Stimulated activated effector memory CD8-positive, alpha-beta T cell treated with anti-CD3 and anti-CD28 coated beads, Interleukin-12 subunit alpha, Interleukin-12 subunit beta, amount 100 ng/mL, for 72 hours (primary cell): Measurements from ENCODE around the gene TRIM43.
A peak's percentile ranks its signal among the peaks of the same experiment; 100 is the strongest.
"Not testable (repeated sequence)": the region's sequence is repeated elsewhere in the genome, so short reads cannot be mapped to it uniquely, and the experiment has no call there.

Source experiments
- ATAC-seq: fragments of 150-1000 bp; cut with Tn5 transposase; 2 replicates; pipeline ENCODE4 v1.10.0; 2021
- DNase-seq, 2 donors: peaks; one replicate each; pipeline ENCODE4 v3.0.0; 2021 to 2022; ENCODE audit warnings: low spot score in 2 of 2
- H3K27ac Mint-ChIP-seq: one replicate; pipeline ENCODE4 v1.8.0; 2022; ENCODE audit warnings: mild to moderate bottlenecking, mixed read lengths
- H3K36me3 Mint-ChIP-seq: one replicate; pipeline ENCODE4 v1.8.0; 2022; ENCODE audit warnings: mild to moderate bottlenecking, mixed read lengths
- H3K4me1 Mint-ChIP-seq: one replicate; pipeline ENCODE4 v1.8.0; 2022; ENCODE audit warnings: mixed read lengths
- H3K4me3 Mint-ChIP-seq: one replicate; pipeline ENCODE4 v1.8.0; 2022; ENCODE audit warnings: mild to moderate bottlenecking, mixed read lengths
- H3K9me3 Mint-ChIP-seq: one replicate; pipeline ENCODE4 v1.8.0; 2022; ENCODE audit warnings: mixed read lengths

The TRIM43 gene

DNA sequence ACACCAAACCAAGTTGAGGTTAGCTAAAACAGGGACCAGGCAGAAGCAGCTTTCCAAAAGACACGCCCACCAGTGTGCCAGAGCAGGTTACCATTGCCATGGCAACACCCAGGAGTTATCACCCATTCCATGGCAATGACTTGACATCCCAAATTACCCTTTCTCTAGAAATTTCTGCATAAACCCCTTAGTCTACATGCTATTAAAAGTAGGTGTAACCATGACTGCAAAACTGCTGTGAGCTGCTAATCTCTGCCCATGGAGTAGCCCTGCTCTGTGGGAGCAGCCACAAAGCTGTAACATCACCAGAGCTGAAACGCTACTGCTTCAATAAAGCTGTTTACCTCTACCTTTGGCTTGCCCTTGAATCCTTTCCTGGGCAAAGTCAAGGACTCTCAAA is 18.0 kb downstream of the TRIM43 start:
- ATAC-seq, H3K36me3 Mint-ChIP-seq, H3K4me3 Mint-ChIP-seq: not testable (repeated sequence)

DNA sequence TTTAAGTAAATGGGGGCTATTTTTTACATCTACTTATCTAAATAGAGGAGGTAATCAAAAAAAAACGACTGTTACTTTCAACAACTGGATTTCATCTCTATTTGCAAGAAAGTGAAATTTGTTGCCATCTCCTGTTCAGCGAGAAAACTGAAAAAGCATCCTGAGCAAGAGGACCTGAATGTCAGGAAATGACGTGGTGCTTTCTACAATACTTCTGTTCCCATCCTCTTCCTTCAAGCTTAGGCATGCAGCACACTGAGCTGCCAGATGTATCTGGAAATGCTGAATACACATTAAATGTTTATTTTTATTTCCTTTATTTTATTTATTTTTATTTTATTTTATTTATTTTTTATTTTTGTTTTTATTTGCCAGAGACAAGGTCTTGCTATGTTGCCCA is 21.2 kb downstream of the TRIM43 start:
- H3K4me1 Mint-ChIP-seq, ATAC-seq, H3K36me3 Mint-ChIP-seq, H3K27ac Mint-ChIP-seq, H3K9me3 Mint-ChIP-seq, DNase-seq, H3K4me3 Mint-ChIP-seq: not testable (repeated sequence)

More for the DNA sequence above, 18.0 kb downstream of the TRIM43 start:
- H3K4me1 Mint-ChIP-seq, DNase-seq, H3K9me3 Mint-ChIP-seq, H3K27ac Mint-ChIP-seq: not testable (repeated sequence)

DNA sequence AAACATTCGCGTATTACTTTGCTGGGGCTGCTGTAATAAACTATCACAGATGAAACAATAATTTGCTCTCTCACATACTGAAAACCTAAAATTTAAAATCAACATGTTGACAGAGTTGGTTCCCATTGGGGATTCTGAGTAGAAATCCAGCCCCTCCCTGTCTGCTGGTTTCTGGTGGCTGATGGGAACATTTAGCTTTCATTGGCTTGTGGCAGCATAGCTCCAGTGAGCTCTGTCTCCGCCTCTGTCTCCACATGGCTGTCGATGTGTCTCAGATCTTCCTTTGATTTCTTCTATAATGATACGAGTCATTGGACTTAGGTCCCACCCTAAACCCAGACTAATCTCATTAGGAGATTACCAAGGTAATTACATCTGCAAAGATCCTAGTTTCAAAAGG is 30.9 kb downstream of the TRIM43 start:
- not testable (repeated sequence) for H3K9me3 Mint-ChIP-seq, H3K4me1 Mint-ChIP-seq, ATAC-seq, H3K27ac Mint-ChIP-seq, H3K36me3 Mint-ChIP-seq, DNase-seq, H3K4me3 Mint-ChIP-seq

- not testable (repeated sequence) for H3K4me1 Mint-ChIP-seq, H3K4me3 Mint-ChIP-seq, H3K9me3 Mint-ChIP-seq, DNase-seq, H3K27ac Mint-ChIP-seq, ATAC-seq, H3K36me3 Mint-ChIP-seq
Observed at GRCh38 chr2:95630987-95631386, 39.2 kb downstream of the TRIM43 start.

DNA sequence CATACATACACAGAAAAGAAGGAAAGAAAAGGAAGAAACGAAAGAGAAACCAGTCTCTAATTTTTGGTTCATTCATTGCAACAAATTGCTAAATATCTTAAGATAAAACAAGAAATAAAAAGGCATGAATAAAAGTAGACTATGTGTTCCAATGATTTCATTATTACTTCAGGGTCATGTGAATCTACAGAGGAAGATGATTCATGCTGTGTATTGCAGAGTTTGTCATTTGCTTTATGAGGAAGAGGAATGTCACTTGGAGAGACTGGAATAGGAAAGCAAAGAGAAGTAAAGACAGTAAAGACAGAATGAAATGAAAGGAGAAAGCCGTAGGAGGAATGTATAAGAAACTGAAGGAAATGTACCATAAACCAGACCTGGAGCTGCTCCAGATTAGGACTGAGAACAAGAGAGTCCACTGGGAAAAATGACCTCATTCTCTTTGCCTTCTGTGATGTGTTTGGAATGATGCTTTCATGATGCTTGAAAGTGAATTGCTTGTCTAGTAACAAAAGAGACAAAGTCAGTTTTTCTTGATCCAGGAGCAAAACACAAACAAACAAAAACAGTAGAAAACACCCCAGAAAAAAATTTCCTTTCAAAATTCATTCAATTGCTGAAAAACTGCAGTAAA is 41.9 kb downstream of the TRIM43 start:
- not testable (repeated sequence) for DNase-seq, H3K4me3 Mint-ChIP-seq, ATAC-seq, H3K27ac Mint-ChIP-seq, H3K9me3 Mint-ChIP-seq, H3K36me3 Mint-ChIP-seq, H3K4me1 Mint-ChIP-seq

DNA sequence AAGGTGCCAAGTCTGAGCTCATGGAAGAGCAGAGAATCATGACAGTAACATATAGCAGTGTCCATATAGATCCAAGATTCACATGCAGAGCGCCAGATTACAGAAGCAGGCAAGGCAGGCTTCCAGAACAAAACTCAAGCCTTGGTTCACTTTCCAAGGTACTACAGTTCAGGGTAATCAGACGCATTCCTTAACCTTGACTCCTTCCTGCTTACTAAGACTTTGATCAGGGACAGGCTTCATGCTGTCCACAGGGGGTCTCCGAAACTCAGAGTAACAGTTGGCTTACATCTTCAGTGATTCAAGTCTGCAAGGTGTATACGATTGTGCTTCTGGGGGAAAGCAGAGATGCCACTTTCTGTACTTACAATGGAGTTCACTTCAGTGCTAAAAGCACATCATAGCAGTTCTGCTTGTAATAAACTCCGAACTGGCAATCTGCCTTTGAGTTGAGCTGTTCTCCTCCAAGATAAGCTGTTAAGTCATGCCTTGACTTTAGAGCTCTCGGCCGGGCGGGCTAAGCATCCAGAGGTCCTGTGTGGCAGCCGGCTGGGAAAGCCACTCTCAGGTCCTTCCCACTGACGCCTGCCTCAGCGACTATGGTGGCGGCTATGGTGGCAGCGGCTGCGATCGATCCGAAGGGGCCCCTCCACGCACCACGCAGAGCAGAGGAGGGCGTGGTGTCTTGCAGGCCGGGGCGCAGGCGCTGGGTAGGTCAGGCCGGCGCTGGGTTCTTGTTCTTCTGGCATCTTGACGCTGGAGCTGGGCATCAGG is 48.9 kb downstream of the TRIM43 start:
- not testable (repeated sequence) for H3K36me3 Mint-ChIP-seq, H3K27ac Mint-ChIP-seq

GRCh38 chr2:95641289-95641575 is 49.4 kb downstream of the TRIM43 start:
- H3K9me3 Mint-ChIP-seq, H3K36me3 Mint-ChIP-seq, DNase-seq, ATAC-seq, H3K27ac Mint-ChIP-seq, H3K4me1 Mint-ChIP-seq, H3K4me3 Mint-ChIP-seq: not testable (repeated sequence)

More for the DNA sequence above, 48.9 kb downstream of the TRIM43 start:
- not testable (repeated sequence) for H3K4me1 Mint-ChIP-seq, H3K9me3 Mint-ChIP-seq, DNase-seq, H3K4me3 Mint-ChIP-seq
- peak; percentile 33 for ATAC-seq

GRCh38 chr2:95641787-95642186 is 50.0 kb downstream of the TRIM43 start:
- not testable (repeated sequence) for DNase-seq, H3K9me3 Mint-ChIP-seq, ATAC-seq, H3K27ac Mint-ChIP-seq, H3K36me3 Mint-ChIP-seq, H3K4me3 Mint-ChIP-seq, H3K4me1 Mint-ChIP-seq

GRCh38 chr2:95642360-95642759 is 50.6 kb downstream of the TRIM43 start:
- H3K27ac Mint-ChIP-seq, H3K4me1 Mint-ChIP-seq, DNase-seq, H3K36me3 Mint-ChIP-seq, H3K4me3 Mint-ChIP-seq, ATAC-seq, H3K9me3 Mint-ChIP-seq: not testable (repeated sequence)

DNA sequence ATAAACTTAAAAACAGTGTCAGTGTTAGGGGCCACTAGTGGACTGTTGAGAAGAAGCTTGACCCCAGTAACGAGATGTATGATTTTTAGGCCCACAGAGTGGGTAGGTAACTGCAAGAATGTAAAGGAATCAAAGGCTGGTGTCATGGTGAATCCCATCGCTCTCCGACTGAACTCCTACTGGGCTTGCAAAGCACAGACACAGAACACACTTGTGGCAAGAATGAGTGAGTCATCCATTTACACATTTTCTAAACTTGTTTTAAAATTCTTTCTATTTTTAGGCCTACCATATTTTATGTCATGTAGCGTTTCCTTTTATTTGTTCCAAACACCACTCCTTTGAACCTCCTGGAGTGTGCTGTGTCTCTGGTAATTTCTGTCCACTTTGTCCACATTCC is 51.1 kb downstream of the TRIM43 start:
- ATAC-seq: not testable (repeated sequence)

GRCh38 chr2:95645312-95645711 is 53.5 kb downstream of the TRIM43 start:
- not testable (repeated sequence) for H3K36me3 Mint-ChIP-seq

More for the DNA sequence above, 51.1 kb downstream of the TRIM43 start:
- H3K4me1 Mint-ChIP-seq, H3K4me3 Mint-ChIP-seq, H3K27ac Mint-ChIP-seq, H3K9me3 Mint-ChIP-seq, H3K36me3 Mint-ChIP-seq, DNase-seq: not testable (repeated sequence)

GRCh38 chr2:95646274-95646994 is 54.6 kb downstream of the TRIM43 start:
- not testable (repeated sequence) for DNase-seq, H3K27ac Mint-ChIP-seq, H3K36me3 Mint-ChIP-seq, ATAC-seq, H3K9me3 Mint-ChIP-seq, H3K4me1 Mint-ChIP-seq, H3K4me3 Mint-ChIP-seq

More at GRCh38 chr2:95645312-95645711, 53.5 kb downstream of the TRIM43 start:
- not testable (repeated sequence) for DNase-seq, H3K9me3 Mint-ChIP-seq, ATAC-seq, H3K4me3 Mint-ChIP-seq, H3K4me1 Mint-ChIP-seq, H3K27ac Mint-ChIP-seq

- DNase-seq, H3K36me3 Mint-ChIP-seq, H3K9me3 Mint-ChIP-seq, H3K4me1 Mint-ChIP-seq, H3K27ac Mint-ChIP-seq, H3K4me3 Mint-ChIP-seq: not testable (repeated sequence)
- peak; percentile 17 for ATAC-seq
Observed at GRCh38 chr2:95648894-95649544, 57.2 kb downstream of the TRIM43 start.
